Measurements from ENCODE around the gene C5orf22.
A peak's percentile ranks its signal among the peaks of the same experiment; 100 is the strongest.
"Not testable (repeated sequence)": the region's sequence is repeated elsewhere in the genome, so short reads cannot be mapped to it uniquely, and the experiment has no call there.

C5orf22 gene

GRCh38 chr5:31556461-31556860 is 24.4 kb downstream of the C5orf22 start:
- DNase-seq: no peak

- no peak for DNase-seq
These were observed 27.8 kb downstream of the C5orf22 start for GRCh38 chr5:31559942-31560341.

GRCh38 chr5:31561946-31562345 is 29.8 kb downstream of the C5orf22 start:
- no peak for DNase-seq

GRCh38 chr5:31563216-31563615 is 31.1 kb downstream of the C5orf22 start:
- no peak for DNase-seq

- DNase-seq: not testable (repeated sequence)
These were observed 34.3 kb downstream of the C5orf22 start for GRCh38 chr5:31566362-31566761.

- DNase-seq: no peak
These were observed 36.3 kb downstream of the C5orf22 start for GRCh38 chr5:31568302-31568835.

GRCh38 chr5:31569068-31569467 is 37.0 kb downstream of the C5orf22 start:
- DNase-seq: no peak

DNA sequence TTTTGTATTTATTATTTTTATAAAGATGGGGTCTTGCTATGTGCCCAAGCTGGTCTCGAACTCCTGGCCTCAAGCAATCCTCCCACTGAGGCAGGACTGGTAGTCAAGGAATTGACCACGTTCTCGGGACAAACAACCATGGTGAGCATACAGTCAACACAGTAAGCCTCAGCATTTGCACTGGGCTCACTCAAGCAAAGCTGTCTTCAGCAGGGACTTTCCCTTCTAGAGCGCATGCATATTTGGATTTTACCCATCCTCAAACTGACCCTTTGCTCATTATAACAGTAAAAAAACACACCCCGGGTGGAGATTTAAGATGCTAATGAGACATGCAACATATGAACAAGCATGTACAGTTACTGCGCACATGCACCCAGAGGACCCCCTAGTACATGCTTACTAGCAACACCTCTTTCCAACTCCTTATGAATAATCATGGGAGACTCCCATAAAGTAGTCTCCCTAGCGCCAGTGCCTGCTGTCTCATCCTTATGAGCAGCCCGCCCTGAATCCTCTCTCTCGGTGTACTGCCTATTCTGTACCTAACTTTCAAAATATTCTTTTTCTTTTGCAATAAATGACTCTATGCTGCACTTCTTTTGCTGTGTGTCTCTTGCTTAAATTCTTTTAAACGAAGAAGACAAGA is 41.5 kb downstream of the C5orf22 start:
- DNase-seq: no peak

DNA sequence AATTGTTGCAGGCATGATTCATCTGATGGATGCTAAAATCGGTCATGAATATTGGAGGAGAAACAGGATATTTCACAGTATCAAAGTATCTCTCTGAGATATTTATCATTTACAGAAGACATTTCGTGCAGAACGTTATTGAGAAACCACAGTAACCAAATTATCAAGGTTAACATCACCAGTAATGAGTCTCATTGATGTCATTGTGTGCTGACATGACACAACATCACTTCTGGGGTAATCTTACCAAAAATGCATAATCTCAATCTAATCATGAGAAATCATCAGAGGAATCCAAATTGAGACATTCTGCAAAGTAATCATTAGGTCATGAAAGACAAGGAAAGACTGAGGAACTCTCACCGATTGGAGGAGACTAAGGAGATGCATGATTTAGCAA is 42.7 kb downstream of the C5orf22 start:
- DNase-seq: no peak

GRCh38 chr5:31577438-31577837 is 45.3 kb downstream of the C5orf22 start:
- DNase-seq: no peak

GRCh38 chr5:31579558-31579957 is 47.5 kb downstream of the C5orf22 start:
- DNase-seq: no peak

GRCh38 chr5:31581498-31582099 is 49.5 kb downstream of the C5orf22 start:
- DNase-seq: peak; percentile 53

DNA sequence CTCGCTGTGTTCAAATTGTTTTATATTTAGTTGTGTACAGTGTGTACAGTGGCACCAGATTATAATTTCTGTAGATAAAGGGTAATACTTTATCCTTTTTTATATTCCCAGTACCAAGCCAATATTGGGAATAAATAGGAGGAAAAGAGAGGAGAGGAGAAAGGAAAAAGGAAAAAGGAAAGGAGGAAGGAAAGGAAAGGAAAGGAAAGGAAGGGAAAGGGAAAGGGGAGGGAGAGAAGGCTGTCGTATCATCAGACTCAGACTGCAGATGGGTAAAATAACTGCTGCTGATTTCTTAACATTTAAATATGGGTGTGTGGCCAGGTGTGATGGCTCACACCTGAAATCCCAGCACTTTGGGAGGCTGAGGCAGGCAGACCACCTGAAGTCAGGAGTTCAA is 51.0 kb downstream of the C5orf22 start:
- no peak for DNase-seq

DNA sequence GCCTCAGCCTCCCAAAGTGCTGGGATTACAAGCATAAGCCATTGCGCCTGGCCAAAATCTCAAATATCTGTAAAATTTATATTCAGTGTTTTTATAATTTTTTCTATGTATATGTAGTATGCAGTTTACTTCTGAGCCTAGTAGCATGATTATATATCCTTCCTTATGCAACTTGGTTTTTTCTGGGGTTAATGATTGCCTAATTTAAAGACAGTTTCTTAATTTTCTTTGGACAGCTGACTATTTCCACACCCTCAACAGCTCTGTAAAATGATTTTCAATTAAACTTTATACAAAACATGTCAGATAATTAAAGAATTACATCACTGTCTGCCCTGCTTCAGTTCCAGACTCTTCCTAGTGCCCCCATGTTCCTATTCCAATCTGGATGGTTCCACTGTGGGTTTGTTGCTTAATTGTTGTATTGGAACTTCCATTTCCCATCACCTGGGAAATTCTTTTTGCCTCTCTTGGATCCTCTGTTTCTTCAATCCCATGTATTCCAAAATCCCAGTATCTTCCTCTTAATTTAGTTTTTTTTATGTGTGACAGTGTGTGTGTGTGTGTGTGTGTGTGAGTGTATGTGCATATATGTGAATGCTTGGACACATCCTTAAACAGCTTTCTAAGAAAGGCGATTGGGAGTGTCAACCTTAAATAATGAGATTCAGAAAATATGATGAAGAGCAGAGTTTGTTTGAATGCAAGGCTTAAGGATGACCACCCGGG is 53.2 kb downstream of the C5orf22 start:
- no peak for DNase-seq

DNA sequence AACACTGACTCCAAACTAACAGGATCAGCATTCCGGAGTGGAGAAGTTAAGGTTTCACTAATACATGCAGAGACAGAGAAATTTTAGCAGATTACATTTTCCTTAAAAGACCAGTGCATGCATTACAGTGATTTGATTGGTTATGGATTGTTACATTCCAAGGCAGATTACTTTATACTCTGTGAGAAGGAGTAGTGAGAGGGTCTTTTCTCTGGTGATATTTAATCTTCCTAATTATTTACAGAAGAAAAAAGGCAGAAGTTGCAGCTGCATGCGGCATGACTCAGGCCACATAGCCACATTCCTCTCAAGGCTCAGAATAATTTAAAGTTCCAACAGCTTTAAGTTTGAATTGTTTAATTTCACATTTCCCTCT is 53.8 kb downstream of the C5orf22 start:
- DNase-seq: no peak

- DNase-seq: no peak
These were observed 55.4 kb downstream of the C5orf22 start for GRCh38 chr5:31587546-31587945.

DNA sequence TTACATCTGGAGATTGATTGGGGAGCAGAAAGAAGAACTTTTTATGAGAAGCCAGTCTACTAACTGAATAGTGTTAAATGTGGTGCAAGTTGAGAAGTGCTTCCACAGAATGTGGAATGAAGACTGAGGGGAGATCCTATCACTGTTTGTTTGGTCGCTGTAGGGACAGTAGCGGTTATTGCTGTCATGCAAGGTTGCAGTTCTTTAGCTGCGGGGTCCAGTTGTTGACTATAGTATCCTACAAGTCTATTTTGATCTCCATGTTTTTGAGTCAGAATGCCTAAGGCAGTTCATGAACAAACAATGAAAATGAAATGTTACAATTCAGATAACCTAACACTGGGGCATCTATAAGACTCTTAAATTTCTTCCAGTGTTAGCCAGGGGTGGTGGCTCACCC is 61.6 kb downstream of the C5orf22 start:
- no peak for DNase-seq

DNA sequence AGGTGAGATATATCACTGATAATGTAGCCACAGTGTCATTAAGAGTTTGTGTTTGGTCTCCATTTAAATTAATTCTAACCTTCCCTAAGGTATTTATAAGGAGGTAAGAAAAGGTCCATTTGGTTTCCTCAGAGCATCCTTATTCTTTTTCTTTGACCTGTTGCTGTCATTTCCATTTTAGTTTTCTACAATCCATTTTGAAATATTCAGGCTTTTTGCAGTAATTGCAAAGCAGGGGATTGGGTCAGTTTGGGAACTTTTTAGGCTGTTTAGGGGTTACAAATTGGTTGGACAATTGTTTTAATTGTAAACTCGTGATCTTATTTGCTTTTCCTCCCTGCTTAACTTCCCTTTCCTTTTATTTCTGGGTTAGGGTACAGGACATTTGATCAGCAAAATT is 64.3 kb downstream of the C5orf22 start:
- no peak for DNase-seq

DNA sequence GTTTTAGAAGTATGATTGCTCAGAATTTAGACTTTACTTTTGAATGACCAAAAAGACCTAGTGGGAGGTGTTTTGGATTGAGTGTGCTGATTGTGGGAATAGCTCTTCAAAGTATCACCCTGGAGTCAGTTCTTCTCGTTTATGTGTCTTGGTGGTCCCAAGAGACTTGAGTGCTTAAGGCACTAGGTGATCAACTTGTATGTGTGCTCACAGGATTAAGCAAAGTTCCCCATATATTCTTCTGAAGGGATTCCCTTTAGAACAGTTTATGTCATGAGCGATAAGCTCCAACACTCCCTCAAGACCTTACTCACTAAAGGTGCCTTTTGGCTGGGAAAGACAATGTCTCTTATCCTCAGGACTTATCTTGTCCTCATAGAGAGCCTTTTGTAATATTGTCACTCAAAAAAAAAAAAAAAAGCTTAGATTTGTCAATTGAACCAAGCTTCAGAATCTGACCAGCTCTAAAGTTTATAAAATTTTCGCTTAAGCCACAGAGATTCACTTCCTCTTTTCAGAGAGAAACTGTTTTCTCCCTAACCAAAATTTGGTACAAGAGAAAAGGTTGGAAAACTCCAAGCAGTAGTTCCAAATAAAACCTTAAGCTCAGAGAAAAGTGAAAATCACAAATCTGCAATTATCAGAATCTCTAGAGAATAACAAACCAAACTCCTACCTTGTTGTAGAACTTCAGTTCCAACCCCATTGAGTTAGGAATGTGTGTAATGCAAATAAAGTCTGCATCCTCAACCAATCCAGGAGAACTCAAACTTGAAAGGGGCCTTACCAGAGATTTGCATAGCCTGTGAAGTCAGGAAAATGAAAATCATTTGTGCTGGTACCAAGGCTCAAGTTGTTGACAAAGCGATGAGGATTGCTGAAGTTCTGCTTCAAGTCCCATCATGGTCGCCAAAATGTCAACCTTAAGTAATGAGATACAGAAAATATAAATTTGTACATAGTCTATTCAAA is 66.8 kb downstream of the C5orf22 start:
- no peak for DNase-seq

- DNase-seq: not testable (repeated sequence)
These were observed 70.2 kb downstream of the C5orf22 start for GRCh38 chr5:31602305-31602704.

- no peak for DNase-seq
These were observed 72.1 kb downstream of the C5orf22 start for GRCh38 chr5:31604240-31604639.

DNA sequence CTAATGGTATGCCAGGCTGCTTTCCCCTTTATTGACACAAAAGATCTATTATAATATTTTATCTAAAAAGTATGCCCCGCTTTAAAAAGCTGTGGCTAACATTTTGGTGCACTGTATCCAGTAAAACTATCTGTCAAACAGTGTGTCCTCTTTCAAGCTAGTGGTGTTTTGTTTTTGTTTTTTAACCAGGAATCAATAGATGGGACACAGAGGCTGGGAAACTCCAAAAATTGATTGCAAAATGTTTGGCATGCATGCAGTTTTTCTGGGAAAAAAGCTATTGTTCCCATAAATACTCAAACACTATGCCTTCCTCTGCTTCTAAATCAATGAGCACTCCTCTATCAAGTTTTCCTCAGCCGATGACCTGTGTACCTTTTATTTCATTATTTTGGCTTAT is 72.5 kb downstream of the C5orf22 start:
- no peak for DNase-seq

All from amniotic stem cell (primary cell).